Activated CD4-positive, CD25-positive, alpha-beta regulatory T cell (primary cell): ENCODE measurements around the gene DTWD2.
"Not testable (repeated sequence)": the region's sequence is repeated elsewhere in the genome, so short reads cannot be mapped to it uniquely, and the experiment has no call there.

Experiments
- DNase-seq, 4 experiments: peaks; one replicate each; lab custom pipeline; 2025; lab: John Stamatoyannopoulos, UW

The DTWD2 gene

DNA sequence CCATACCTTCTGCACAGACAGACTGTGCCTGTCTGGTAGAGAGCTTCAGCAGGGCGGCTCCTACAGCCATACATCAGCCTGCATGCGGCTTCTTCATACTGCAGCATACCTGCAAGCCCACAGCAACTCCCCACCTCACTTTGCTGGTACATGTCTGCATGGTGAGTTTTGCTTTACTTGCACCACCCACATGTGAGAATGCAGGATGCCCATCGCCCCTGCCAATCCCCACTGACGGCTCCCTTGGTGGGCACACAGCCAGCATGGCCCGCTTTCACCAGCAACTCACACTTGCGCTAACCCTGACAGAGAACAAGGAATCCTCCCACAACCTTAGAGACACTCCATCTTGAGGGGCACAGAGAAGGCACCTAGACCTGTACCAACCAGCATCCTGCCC is 114.9 kb downstream of the DTWD2 start:
- DNase-seq, result no peak

DNA sequence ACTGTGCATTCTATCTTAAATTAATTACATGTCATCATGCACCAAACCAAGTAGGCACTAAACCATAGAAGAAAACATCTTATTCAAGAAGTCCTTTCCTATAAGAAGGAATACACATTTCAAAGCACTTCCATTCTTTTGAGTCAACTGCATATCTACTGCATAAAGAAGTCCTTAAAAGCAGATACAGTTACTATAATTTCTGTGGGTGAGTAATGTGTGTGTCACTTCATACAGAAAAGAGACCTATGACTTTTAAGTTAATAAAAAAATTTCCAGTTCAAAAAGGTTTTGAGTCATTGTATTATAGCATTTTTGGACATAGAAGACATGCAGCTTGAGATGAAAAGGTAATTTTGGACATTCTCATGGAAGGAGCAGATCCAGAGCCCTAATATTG is 125.0 kb downstream of the DTWD2 start:
- DNase-seq, result no peak

DNA sequence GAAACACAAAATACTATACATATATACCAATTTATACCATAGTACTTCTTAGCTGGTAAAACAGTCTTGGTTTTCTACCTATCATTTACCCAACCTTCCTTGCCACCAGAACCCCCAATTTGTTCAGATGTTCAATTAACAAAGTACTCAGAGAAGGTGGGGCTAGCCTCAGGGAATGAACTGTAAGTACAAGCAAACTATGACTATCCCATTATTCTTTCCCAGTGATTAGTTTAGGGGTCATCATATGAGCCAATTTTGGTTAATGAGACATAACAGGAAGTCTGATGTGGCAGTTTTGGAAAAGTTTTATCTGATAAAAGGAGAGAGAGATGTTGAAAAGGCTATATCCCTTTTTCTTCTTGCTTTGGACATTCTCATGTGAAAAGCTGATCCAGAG is 125.8 kb downstream of the DTWD2 start:
- DNase-seq, result no peak

DNA sequence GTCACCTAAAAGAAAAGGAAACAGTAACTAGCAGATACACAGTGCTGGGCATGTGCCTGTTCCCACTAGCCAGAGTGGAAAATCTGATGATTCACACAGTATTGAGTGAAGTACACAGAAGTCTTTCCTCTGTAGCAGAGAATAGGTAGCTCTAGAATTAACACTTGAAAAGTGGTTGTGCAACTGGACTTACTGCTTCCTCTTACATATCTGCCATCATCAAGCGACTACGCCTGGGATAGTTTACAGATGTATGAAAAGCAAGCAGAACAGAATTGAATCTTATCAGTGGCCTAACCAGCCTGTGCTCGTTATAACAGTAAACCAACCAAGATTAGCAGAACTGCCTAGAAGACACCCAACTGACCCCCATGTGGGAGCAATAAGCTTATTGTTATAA is 130.6 kb downstream of the DTWD2 start:
- DNase-seq, result no peak

DNA sequence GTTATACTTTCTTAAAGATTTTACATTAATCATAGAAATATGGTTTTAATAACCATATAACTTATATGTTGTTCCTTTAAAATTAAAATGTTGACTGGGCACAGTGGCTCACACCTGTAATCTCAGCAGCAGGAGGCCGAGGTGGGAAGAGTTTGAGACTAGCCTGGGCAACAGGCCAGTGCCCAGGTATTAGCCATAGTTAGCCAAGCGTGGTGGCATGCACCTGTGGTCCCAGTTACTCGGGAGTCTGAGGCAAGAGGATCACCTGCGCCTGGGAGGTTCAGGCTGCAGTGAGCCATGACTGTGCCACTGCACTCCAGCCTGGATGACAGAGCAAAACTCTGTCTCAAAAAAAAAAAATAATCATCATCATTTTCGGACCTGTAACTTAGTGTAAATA is 133.5 kb downstream of the DTWD2 start:
- DNase-seq, result no peak

DNA sequence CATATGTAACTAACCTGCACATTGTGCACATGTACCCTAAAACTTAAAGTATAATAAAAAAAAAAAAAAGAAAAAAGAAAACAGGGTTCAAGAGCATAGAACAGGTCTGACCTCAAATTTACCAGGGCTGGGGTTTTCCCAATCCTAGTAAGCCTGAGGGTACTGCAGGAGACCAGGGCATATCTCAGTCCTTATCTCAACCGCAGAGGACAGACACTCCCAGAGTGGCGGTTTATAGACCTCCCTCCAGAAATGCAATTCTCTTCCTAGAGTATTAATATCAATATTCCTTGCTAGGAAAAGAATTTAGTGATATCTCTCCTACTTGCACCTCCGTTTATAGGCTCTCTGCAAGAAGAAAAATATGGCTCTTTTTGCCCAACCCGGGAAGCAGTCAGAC is 136.6 kb downstream of the DTWD2 start:
- not testable (repeated sequence) for DNase-seq

DNA sequence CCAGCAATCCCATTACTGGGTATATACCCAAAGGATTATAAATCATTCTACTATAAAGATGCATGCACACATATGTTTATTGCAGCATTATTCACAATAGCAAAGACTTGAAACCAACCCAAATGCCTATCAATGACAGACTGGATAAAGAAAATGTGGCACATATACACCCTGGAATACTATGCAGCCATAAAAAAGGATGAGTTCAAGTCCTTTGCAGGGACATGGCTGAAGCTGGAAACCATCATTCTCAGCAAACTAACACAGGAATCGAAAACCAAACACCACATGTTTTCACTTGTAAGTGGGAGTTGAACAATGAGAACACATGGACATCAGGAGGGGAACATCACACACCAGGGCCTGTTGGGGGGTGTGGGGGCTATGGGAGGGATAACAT is 138.8 kb downstream of the DTWD2 start:
- not testable (repeated sequence) for DNase-seq

DNA sequence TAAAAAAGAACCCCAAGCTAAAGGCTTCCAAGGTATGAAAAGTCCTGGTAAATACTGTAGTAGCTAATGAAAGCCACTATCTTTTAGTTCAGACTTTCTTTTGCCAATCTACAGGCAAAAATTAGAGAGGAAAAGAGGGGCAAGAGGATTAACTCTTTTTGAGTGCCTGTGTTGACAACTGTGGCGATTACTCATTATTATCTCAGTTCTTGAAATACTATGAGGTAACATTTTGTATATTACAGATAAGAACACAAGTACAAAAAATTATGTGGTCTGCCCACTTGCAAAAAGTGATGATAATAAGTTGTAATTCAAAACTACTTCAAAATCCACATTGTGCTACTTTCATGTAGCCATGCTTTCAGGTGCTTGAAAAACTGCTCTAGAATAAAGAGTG is 144.0 kb downstream of the DTWD2 start:
- DNase-seq, result no peak

DNA sequence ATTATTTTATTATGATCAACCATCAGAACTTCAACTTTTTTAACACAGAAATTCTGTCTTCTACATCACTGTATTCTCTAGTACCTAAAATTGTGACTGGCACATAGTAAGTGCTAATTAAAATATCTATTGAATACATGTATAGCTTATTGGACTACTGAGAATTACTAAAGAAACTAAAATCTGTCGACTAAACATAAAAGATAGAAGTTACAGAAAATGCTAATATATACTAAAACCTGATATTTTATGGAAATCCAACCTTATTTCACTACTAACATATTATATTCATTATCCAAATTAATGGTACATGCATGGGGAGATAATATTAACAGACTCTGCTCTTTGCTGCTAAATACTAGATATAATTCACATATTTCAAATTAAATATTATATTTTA is 153.6 kb downstream of the DTWD2 start:
- DNase-seq, result no peak

DNA sequence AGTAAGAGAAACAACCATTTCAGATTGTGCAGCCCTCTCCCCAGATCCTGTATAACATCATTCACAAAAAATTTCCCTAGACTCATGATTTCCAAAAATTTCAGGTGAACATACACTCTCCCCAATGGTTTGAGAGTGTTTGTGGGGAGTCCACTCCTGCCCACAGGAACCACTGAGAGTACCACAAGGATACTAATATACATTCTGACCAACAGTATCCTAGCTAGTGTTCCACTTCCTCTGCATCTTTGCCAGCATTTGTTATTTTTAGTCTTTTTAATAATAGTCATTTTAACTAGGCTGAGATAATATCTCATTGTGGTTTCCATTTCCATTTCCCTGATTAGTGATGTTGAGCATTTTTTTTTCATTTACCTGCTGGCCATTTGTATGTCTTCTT is 155.4 kb downstream of the DTWD2 start:
- no peak for DNase-seq

DNA sequence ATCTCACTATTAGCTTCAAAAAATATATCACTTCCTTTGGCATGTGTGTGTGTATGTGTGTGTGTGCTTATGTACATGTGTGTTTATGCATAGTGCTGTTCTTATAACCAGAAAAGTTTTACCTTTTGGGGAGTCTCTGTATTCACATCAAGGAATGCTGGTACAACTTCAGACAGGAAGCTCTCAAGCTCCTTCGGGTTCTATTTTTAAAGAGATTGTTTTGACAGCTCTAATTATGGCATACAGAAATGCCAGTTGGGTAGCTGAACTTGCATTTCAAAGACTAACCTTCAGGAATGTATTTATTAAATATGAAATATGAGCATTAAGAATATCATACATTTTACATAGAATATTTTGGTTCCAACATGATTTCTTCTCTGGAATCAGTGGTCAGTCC is 163.1 kb downstream of the DTWD2 start:
- DNase-seq, result no peak

DNA sequence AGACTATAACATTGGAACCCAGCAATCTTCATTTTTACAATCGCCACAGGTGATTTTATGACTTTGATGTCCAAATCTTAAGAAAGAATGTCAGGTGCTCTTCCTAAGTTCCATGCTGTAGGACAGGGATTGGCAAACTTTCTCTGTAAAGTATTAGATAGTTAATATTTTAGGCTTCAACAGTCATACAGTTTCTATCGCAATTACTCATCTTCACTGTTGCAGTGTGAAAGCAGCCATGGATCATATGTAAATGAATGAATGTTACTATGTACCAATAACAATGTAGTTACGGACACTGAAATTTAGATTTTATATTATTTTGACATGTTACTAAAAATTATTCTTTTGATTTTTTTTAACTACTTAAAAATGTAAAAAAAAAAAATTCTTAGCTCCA is 169.7 kb downstream of the DTWD2 start:
- no peak for DNase-seq

DNA sequence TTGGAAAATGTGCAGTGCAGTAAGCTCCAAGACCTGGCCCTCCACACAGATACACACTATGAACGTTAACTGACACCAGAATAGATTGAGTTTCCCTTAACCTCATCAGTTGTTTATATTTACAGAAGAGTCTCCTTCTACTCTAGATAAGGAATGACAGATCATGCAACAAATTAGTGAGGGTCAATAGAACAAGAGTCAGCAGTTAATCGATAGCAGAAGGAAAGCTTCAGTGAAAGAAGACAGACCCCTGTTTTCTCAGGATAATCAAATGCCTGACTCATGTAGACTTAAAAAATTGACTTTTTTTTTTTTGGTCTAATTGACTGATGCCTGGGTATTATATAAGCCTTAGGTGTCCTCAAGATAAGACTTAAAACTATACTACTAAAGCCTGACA is 179.9 kb downstream of the DTWD2 start:
- DNase-seq, result no peak

DNA sequence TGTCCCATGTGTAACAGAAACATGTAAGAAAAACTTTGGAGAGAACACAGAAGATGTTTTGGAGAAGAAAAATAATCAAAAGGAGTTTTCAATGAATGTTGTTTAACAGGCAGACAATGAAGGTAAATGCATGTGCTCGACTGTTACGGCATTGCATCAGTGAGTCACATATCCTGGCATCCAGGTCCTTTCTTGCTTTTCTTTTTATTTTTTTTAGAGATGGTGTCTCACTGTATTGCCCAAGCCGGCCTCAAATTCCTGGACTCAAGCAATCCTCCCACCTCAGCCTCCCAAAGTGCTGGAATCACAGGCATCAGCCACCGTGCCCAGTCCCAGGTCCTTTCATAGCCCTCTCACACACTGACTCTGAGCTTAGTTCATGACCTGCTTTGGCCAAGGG is 181.8 kb downstream of the DTWD2 start:
- DNase-seq, result no peak

DNA sequence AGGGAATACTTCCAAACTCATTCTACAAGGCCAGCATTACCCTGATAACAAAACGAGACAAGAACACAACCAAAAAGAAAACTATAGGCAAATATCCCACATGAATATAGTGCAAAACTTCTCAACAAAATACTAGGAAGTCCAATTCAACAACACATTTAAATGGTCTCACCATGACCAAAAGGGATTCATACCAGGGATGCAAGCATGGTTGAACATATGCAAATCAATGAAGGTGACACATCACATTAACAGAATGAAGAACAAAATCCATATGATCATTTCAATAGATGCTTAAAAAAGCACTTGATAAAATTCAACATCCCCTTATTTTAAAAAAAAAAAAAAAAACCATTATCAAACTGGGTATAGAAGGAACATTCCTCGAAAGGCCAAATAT is 186.0 kb downstream of the DTWD2 start:
- DNase-seq, result no peak

DNA sequence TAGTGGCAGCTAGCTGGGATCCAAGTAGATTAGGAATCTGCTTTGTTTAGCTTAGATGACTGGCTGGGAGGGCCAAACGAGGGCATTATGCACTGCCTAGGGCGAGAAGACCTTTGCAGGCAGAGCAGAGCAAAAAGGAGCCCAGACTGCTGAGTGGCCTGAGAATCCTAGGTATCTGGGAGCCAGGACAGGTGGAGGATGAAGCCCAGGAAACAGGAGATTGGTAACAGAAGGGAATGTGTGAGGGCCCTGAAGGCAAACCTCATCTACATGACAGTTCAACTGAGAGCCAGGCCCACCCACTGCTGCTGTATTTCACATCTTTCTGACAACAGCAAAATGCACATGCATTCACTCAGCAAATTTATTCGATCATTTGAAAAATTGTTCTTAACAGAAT is 192.3 kb downstream of the DTWD2 start:
- DNase-seq, result no peak

DNA sequence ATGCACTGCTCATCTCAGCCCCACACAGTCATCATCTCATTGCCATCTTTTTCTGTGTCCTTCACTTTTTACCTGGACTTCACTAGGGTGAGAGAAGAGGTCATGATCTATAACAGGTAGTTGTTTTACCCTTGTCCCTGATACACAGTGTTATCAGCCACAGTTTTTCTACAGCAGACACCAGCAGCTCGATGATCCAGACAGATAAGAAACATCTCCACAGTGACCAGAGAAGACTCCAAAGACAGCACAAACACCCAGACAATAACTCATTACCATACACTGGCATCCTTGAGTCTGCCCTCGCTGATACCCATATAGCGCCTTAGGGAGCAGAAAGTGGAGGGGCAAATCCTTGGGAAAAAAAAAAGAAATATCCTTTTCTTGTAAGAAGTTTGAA is 194.1 kb downstream of the DTWD2 start:
- DNase-seq, result no peak

DNA sequence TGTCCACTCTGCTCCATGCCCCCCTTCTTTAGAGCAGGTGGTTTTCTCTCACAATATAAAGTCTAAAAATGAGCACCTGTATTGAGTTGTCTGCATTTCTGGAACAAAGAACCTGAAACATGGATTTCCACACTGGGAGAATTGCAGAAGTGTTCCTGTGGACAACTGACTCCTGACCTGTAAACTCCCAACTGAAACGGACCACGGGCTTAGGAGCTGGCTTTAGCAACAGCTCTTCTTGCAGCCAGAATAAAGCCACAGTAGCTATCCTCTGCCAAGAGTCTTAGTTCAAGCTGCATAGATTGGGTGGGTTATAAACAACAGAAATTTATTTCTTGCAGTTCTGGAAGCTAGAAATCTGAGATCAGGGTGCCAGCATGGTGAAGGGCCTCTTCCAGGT is 194.7 kb downstream of the DTWD2 start:
- DNase-seq, result no peak

DNA sequence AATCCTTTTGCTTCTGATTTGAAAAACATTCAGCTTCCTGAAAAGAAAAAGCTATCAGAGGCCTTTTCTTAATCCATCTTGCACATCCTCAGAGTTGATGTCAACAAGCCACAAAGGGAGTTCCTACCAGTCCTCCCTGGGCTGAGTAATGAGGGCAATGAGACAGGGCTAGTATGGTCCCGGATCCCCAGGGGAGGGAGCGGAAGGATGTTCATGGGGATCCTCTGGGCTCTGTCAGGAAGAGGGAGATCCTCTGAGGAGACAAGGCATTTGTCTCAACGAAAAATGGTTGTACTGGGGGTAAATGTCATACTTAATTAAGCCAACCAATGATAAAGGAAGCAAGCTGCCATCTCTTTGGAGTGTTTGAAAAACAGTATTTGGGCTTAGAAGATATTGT is 195.3 kb downstream of the DTWD2 start:
- DNase-seq, result no peak

DNA sequence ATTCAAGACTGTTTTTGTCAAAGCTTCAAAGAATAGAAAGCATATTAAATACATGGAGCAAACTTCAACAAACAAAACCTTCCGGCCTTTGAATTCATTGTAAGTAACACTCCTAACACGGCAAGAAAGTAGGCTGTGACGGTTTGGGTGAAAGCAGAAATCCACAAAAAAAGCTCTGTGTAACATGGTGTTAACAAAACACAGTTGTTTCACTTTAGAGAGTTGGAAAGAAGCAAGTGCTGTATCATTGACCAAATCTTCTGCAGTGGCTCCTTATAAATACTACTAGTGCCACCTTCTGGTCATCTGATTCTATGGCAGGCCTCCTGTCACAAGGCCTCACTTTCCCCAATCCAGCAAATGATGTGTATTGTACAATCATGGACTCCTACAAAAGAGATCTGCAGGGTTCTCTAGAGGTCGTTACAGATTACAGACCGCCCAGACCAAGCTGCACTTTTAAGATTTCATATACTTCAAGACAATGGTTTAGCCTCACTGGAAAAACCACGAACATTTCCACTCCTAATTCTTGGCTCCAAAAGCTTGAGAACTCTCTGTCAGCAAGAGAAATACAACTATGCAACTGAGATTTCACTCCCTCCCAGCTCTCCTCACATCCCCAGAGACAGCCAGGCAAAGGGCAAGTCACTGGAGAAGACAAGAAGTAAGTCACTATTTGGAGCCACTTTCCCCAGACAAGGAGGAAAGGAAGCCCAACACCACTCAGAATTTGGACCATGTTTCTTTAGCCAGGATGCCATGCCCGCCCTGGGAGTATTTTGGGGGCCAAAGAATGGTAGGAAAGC is 196.2 kb downstream of the DTWD2 start:
- DNase-seq, result no peak

DNA sequence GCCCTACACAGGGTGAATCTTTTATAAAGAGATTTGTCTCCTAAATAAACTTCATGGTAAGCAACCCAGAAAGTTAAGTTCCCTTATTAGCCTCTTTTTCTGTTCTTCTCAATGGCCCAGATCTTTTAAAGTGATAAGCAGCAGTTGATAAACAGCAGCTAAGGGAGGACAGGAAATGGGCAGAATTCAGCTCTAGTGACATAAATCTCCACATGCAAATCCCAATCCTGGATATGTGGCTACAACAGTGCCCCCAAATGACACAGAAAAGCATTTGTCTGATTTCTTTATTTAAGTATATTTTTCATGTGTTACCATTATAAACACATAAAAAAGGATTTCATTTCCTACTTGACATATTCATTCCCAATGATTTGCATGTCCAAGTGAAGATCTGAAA is 199.0 kb downstream of the DTWD2 start:
- no peak for DNase-seq

DNA sequence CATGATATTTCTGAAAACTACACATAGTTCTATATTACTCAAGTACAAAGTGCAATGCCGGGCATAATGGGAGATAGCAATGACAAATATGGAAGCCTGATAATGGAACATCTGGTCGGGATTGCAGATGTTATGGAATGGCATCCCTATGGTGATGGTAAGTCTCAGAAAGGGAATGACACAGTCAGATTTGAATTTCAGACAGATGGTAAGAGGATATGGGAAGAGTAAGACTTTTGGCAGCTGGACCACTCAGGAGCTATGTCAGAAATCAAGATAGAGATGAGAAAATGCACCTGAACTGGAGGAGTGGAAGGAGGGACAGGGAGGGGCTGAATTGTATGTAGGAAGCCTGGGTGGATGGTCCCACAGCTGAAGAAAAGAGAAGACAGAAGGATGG is 200.0 kb downstream of the DTWD2 start:
- no peak for DNase-seq
